ENCODE results near the gene LRIG2. TPM values are rescaled to one million over a fixed set of nuclear protein-coding genes. Genes with fewer than 3 reads are reported as not detected.

Gene LRIG2
- total RNA-seq, 1 experiment from 2014 or later = 6.1 TPM

GRCh38 chr1:113170519-113170918, 97.5 kb downstream of the LRIG2 start:
- DNase-seq = no peak
- no peaks in the 10 kb centered on the region for H3K9me2 ChIP-seq (replicated peaks; ENCODE audit: low read length)
- H3K9ac ChIP-seq (ENCODE audit: low read length) = no peak overlapping the region
- no peak overlapping the region for H2AFZ ChIP-seq (ENCODE audit: low read length)
- no peaks in the 10 kb centered on the region for H3K79me2 ChIP-seq (ENCODE audit: low read length)
- intact Hi-C loops (cut with micrococcal nuclease) = no loop called here
- H3K27ac ChIP-seq (ENCODE audit: low read length) = no peak overlapping the region
- H3K4me3 ChIP-seq (ENCODE audit: low read length) = no peak overlapping the region
- ChIA-PET CTCF (no interaction called here), POLR2A (ENCODE audit: unreplicated experiment) (no interaction called here)
- TF ChIP-seq EZH2 (IDR thresholded peaks at IDR 0.05; ENCODE audit: low read length, unreplicated experiment) (no peak), EZH2phosphoT487 (IDR thresholded peaks at IDR 0.05; ENCODE audit: borderline replicate concordance, low read length) (no peak), CTCF (conservative IDR thresholded peaks at IDR 0.05; ENCODE audit: low read depth, low read length) (no peak)
- no TSS peak for BruUV-seq (replicated peaks)
- H3K9me3 ChIP-seq (ENCODE audit: low read length) = peaks cover 9% of the 10 kb centered on the region
- H3F3A ChIP-seq (ENCODE audit: low read length, unreplicated experiment) = no peaks in the 10 kb centered on the region
- no peaks in the 10 kb centered on the region for H3K36me3 ChIP-seq (ENCODE audit: low read depth, low read length)
- no peak for ATAC-seq
- no peaks in the 10 kb centered on the region for H4K20me1 ChIP-seq (ENCODE audit: low read length)
- H3K4me1 ChIP-seq (ENCODE audit: insufficient read depth, low read length) = no peaks in the 10 kb centered on the region
- no peak overlapping the region for H3K4me2 ChIP-seq (ENCODE audit: low read length)
- H3K27me3 ChIP-seq (ENCODE audit: low read length) = no peaks in the 10 kb centered on the region

GRCh38 chr1:113178106-113178505, 105.1 kb downstream of the LRIG2 start:
- no peak overlapping the region for H3K27ac ChIP-seq (ENCODE audit: low read length)
- ATAC-seq = no peak
- H2AFZ ChIP-seq (ENCODE audit: low read length) = no peak overlapping the region
- H3F3A ChIP-seq (ENCODE audit: low read length, unreplicated experiment) = no peaks in the 10 kb centered on the region
- no peak overlapping the region for H3K4me3 ChIP-seq (ENCODE audit: low read length)
- ChIA-PET CTCF (no interaction called here), POLR2A (ENCODE audit: unreplicated experiment) (no interaction called here)
- TF ChIP-seq EZH2phosphoT487 (IDR thresholded peaks at IDR 0.05; ENCODE audit: borderline replicate concordance, low read length) = no peak
- TF ChIP-seq EZH2 (IDR thresholded peaks at IDR 0.05; ENCODE audit: low read length, unreplicated experiment) = no peak
- TF ChIP-seq CTCF (conservative IDR thresholded peaks at IDR 0.05; ENCODE audit: low read depth, low read length) = no peak
- BruUV-seq (replicated peaks) = no TSS peak
- peaks cover 3% of the 10 kb centered on the region; the same call in 1 of the 2 replicates for H3K9me3 ChIP-seq (ENCODE audit: low read length)
- no peaks in the 10 kb centered on the region for H3K36me3 ChIP-seq (ENCODE audit: low read depth, low read length)
- no peaks in the 10 kb centered on the region for H3K4me1 ChIP-seq (ENCODE audit: insufficient read depth, low read length)
- H3K9ac ChIP-seq (ENCODE audit: low read length) = no peak overlapping the region
- no peak for DNase-seq
- H3K9me2 ChIP-seq (replicated peaks; ENCODE audit: low read length) = no peaks in the 10 kb centered on the region
- intact Hi-C loops (cut with micrococcal nuclease) = no loop called here
- no peaks in the 10 kb centered on the region for H3K79me2 ChIP-seq (ENCODE audit: low read length)
- no peaks in the 10 kb centered on the region for H4K20me1 ChIP-seq (ENCODE audit: low read length)
- H3K4me2 ChIP-seq (ENCODE audit: low read length) = no peak overlapping the region
- no peaks in the 10 kb centered on the region for H3K27me3 ChIP-seq (ENCODE audit: low read length)

GRCh38 chr1:113178522-113178921, 105.5 kb downstream of the LRIG2 start:
- peak; percentile 37; the same call in 1 of the 2 replicates for ATAC-seq
- Histone ChIP-seq H3K9me2 (replicated peaks; ENCODE audit: low read length) (no peaks in the 10 kb centered on the region), H2AFZ (ENCODE audit: low read length) (no peak overlapping the region), H3K27ac (ENCODE audit: low read length) (no peak overlapping the region), H3F3A (ENCODE audit: low read length, unreplicated experiment) (no peaks in the 10 kb centered on the region), H3K9me3 (ENCODE audit: low read length) (peaks cover 3% of the 10 kb centered on the region; the same call in 1 of the 2 replicates), H3K4me2 (ENCODE audit: low read length) (no peak overlapping the region), H3K4me1 (ENCODE audit: insufficient read depth, low read length) (no peaks in the 10 kb centered on the region), H3K4me3 (ENCODE audit: low read length) (no peak overlapping the region), H3K79me2 (ENCODE audit: low read length) (no peaks in the 10 kb centered on the region), H3K27me3 (ENCODE audit: low read length) (no peaks in the 10 kb centered on the region), H3K36me3 (ENCODE audit: low read depth, low read length) (no peaks in the 10 kb centered on the region), H4K20me1 (ENCODE audit: low read length) (no peaks in the 10 kb centered on the region), H3K9ac (ENCODE audit: low read length) (no peak overlapping the region)
- intact Hi-C loops (cut with micrococcal nuclease) = no loop called here
- ChIA-PET POLR2A (ENCODE audit: unreplicated experiment) (no interaction called here), CTCF (no interaction called here)
- no peak for TF ChIP-seq EZH2 (IDR thresholded peaks at IDR 0.05; ENCODE audit: low read length, unreplicated experiment)
- TF ChIP-seq EZH2phosphoT487 (IDR thresholded peaks at IDR 0.05; ENCODE audit: borderline replicate concordance, low read length) = no peak
- TF ChIP-seq CTCF (conservative IDR thresholded peaks at IDR 0.05; ENCODE audit: low read depth, low read length) = no peak; the same call in 1 of the 2 replicates
- BruUV-seq (replicated peaks) = no TSS peak
- DNase-seq = peak; percentile 39

Other genes with a start within 250 kb of the LRIG2 start
- 103 and 116 TPM in 2 replicates for gene SLC16A1, start 117.0 kb upstream of the LRIG2 start, total RNA-seq (2014; rRNA removed)

Data from PC-3 (cell line).